Tibial nerve (tissue), 4 donors: ENCODE data around the gene ATP2C1. TPM values are rescaled to one million over a fixed set of nuclear protein-coding genes. Genes with fewer than 3 reads are reported as not detected.

Experiments
- DNase-seq, 2 donors: peaks; one replicate each; pipeline ENCODE4 v3.0.0-alpha.2; 2019; ENCODE audit warnings: low spot score in 2 of 2
- H3K27ac ChIP-seq, 4 donors: fragments of 200-600 bp; sonication (generic) in 3 of 4; one replicate each; pipeline ENCODE4 v1.5.1; 2017 to 2019; ENCODE audit warnings: mild to moderate bottlenecking in 1 of 4
- H3K27me3 ChIP-seq, 2 donors: fragments of 200-600 bp; sonication (generic) in 1 of 2; one replicate each; pipeline versions ENCODE4 v1.5.1 to v1.6.0; 2017 to 2019
- H3K36me3 ChIP-seq, 3 donors: fragments of 200-600 bp; sonication (generic); one replicate each; pipeline ENCODE4 v1.5.1; 2018 to 2019
- H3K4me1 ChIP-seq, 4 donors: fragments of 200-600 bp; sonication (generic) in 3 of 4; one replicate each; pipeline ENCODE4 v1.5.1; 2017 to 2019
- H3K4me3 ChIP-seq, 4 donors: fragments of 200-600 bp; sonication (generic) in 3 of 4; one replicate each; pipeline ENCODE4 v1.5.1; 2017 to 2019; ENCODE audit warnings: mild to moderate bottlenecking in 1 of 4, moderate library complexity in 1 of 4
- H3K9me3 ChIP-seq, 4 donors: fragments of 200-600 bp; sonication (generic) in 3 of 4; one replicate each; pipeline ENCODE4 v1.5.1; 2017 to 2019
- EP300 ChIP-seq, 2 donors: sonication (generic); formaldehyde crosslinking; IDR thresholded peaks; one replicate each; pipeline ENCODE4 v1.6.1; 2017; ENCODE audit warnings: antibody characterized with exemption in 2 of 2, mild to moderate bottlenecking in 1 of 2
- POLR2A ChIP-seq, 2 donors: fragments of 450-650 bp; IDR thresholded peaks; one replicate each; pipeline ENCODE4 v1.6.1; 2017; ENCODE audit warnings: antibody characterized with exemption in 2 of 2, mild to moderate bottlenecking in 2 of 2, moderate library complexity in 2 of 2
- WGBS, 2 donors: methylation state at CpG; one replicate each; pipeline ENCODE4 v1.1.5; 2018; 5-methylcytosine and 5-hydroxymethylcytosine counted together
- total RNA-seq, 4 donors: library from RNA; depleted of rRNA; stranded (reverse); fragments of >200 nt; gene quantifications; one replicate each; pipeline ENCODE4 v1.1.0, GENCODE V29; 2016
- TF ChIP-seq, protein P1 (sequence below), 5 experiments: fragments of 200-600 bp in 3 of 5; fragments of 450-650 bp in 2 of 5; sonication (generic) in 3 of 5; IDR thresholded peaks; one replicate each; pipeline ENCODE4 v1.5.1; 2016 to 2019; ENCODE audit warnings: antibody characterized with exemption in 5 of 5, mild to moderate bottlenecking in 3 of 5, moderate library complexity in 2 of 5

ATP2C1 gene
- total RNA-seq, 4 donors from 2014 or later = 46.2 to 80.4 (median 59.8) TPM

DNA sequence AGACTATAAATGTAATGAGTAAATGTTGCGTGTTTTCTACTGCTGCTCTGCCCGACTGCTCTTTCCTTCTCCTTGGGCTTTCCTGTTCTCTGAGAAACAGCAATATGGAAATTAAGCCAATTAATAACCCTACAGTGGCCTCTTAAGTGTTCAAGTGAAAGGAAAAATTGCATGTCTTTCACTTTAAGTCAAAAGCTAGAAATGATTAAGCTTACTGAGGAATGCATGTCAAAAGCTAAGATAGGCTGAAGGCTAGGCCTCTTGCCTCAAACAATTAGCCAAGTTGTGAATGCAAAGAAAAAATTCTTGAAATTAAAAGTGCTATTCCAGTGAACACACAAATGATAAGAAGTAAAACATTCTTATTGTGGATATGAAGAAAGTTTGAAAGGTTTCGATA is 55.0 kb downstream of the ATP2C1 start:
- Histone ChIP-seq H3K36me3 (peaks cover 0 to 74% (median 0%) of the 10 kb centered on the region in 3 donors), H3K9me3 (peaks cover 0 to 12% (median 2%) of the 10 kb centered on the region in 4 donors), H3K27me3 (no peaks in the 10 kb centered on the region), H3K4me3 (no peak overlapping the region), H3K27ac (no peak overlapping the region), H3K4me1 (no peaks in the 10 kb centered on the region)
- no peak for TF ChIP-seq POLR2A (IDR thresholded peaks at IDR 0.05)
- TF ChIP-seq EP300 (IDR thresholded peaks at IDR 0.05) = no peak
- TF ChIP-seq, protein P1, sequence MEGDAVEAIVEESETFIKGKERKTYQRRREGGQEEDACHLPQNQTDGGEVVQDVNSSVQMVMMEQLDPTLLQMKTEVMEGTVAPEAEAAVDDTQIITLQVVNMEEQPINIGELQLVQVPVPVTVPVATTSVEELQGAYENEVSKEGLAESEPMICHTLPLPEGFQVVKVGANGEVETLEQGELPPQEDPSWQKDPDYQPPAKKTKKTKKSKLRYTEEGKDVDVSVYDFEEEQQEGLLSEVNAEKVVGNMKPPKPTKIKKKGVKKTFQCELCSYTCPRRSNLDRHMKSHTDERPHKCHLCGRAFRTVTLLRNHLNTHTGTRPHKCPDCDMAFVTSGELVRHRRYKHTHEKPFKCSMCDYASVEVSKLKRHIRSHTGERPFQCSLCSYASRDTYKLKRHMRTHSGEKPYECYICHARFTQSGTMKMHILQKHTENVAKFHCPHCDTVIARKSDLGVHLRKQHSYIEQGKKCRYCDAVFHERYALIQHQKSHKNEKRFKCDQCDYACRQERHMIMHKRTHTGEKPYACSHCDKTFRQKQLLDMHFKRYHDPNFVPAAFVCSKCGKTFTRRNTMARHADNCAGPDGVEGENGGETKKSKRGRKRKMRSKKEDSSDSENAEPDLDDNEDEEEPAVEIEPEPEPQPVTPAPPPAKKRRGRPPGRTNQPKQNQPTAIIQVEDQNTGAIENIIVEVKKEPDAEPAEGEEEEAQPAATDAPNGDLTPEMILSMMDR (IDR thresholded peaks at IDR 0.05) = no peak
- no peak for DNase-seq
- WGBS, 2 donors = 93 to 99% methylated on average over 3 of the region's 3 CpGs

DNA sequence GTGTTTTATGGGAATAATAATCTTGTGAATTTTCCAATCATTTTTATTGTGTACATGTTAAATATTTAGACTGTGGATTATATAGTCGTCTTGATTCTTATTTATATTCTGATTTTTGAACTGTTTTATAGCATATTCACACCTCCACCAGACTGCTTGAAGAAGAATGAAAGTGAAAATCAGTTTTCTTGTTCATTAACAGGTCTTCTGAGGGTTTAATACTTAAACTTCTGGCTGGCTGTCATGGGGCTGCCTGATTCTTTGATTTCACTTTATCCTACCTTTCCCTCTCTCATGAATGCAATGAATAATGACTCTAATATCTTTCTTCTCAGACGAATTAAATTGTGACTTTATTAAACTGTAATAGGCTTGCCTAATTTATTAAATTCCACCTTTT is 56.2 kb downstream of the ATP2C1 start:
- Histone ChIP-seq H3K27ac (no peak overlapping the region), H3K27me3 (no peaks in the 10 kb centered on the region), H3K4me1 (no peaks in the 10 kb centered on the region), H3K4me3 (no peak overlapping the region), H3K36me3 (peaks cover 0 to 73% (median 0%) of the 10 kb centered on the region in 3 donors), H3K9me3 (peaks cover 0 to 12% (median 2%) of the 10 kb centered on the region in 4 donors)
- TF ChIP-seq, protein P1 (IDR thresholded peaks at IDR 0.05) = no peak
- TF ChIP-seq EP300 (IDR thresholded peaks at IDR 0.05) = no peak
- no peak for TF ChIP-seq POLR2A (IDR thresholded peaks at IDR 0.05)
- DNase-seq = no peak
- WGBS, 2 donors = 83 to 86% methylated on average over 2 of the region's 2 CpGs

DNA sequence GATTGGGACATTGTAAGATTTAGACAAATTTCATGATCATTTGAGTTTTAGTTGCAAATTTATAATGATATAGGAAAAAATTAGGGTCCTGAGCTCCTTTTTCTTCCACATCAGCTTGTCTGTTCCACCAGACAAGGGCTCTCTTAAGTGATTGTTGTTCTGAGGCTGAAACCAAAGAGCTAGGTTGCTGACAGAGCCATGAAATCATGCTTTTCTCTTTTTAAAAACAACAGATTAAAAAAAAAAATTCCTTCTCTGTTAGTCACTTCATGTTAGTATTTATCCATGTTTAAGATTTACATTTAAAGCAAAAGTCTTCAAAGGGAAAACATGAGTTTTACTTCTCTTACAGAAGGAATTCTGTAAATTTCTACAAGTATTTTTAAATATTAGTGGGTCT is 56.8 kb downstream of the ATP2C1 start:
- no peak overlapping the region for H3K27ac ChIP-seq
- no peaks in the 10 kb centered on the region for H3K4me1 ChIP-seq
- TF ChIP-seq, protein P1 (IDR thresholded peaks at IDR 0.05) = no peak
- TF ChIP-seq POLR2A (IDR thresholded peaks at IDR 0.05) (no peak), EP300 (IDR thresholded peaks at IDR 0.05) (no peak)
- no peak for DNase-seq
- no peak overlapping the region for H3K4me3 ChIP-seq
- H3K27me3 ChIP-seq = no peaks in the 10 kb centered on the region
- peaks cover 0 to 74% (median 0%) of the 10 kb centered on the region in 3 donors for H3K36me3 ChIP-seq
- peaks cover 0 to 12% (median 2%) of the 10 kb centered on the region in 4 donors for H3K9me3 ChIP-seq

DNA sequence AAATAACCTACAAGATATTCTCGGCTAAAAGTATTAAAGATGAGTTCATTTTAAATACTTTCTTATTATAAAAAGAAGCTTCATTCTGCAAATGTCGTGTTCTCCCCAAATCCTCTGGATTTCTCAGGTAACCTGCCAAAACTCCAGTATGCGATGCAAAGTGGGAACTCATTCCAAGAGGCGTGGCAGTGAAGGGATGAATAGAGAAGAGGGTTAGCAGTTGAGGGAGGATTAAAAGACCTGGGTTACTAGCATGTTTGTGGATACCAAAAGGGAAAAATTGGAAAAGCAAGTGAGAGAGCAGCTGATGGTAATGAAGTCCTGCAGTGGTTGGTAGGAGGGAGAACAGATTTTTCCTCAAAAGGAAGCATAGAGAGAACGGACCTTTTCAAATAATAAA is 61.6 kb downstream of the ATP2C1 start:
- no peak for DNase-seq
- Histone ChIP-seq H3K4me1 (no peaks in the 10 kb centered on the region), H3K4me3 (no peak overlapping the region), H3K27me3 (no peaks in the 10 kb centered on the region), H3K36me3 (peaks cover 0 to 68% (median 0%) of the 10 kb centered on the region in 3 donors), H3K27ac (no peak overlapping the region), H3K9me3 (no peaks in the 10 kb centered on the region)
- 85 to 88% methylated on average over 5 of the region's 5 CpGs for WGBS, 2 donors
- no peak for TF ChIP-seq POLR2A (IDR thresholded peaks at IDR 0.05)
- TF ChIP-seq, protein P1 (IDR thresholded peaks at IDR 0.05) = no peak
- no peak for TF ChIP-seq EP300 (IDR thresholded peaks at IDR 0.05)

DNA sequence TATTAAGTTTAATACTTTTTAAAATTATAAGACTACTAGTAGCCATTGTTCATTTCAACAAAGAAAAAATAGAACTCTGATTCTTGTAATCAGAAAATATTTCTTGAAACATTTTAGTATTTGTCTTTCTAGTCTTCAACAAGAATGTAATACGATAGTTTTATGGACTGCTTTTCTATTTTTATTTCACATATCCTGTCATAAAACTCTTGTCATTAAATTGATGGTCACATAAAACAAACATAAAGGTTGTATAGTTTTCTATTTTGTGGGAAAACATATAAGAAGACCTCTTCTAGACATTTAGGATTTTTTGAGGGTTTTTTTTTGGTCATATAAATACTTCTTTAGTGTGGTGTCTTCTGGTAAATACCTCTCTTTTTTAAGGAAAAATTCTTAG is 62.4 kb downstream of the ATP2C1 start:
- TF ChIP-seq POLR2A (IDR thresholded peaks at IDR 0.05) (no peak), EP300 (IDR thresholded peaks at IDR 0.05) (no peak)
- TF ChIP-seq, protein P1 (IDR thresholded peaks at IDR 0.05) = no peak
- WGBS, 2 donors = 70 to 71% methylated on average over 1 of the region's 1 CpG

More for the DNA sequence above, 62.4 kb downstream of the ATP2C1 start:
- no peak for DNase-seq
- H3K4me3 ChIP-seq = no peak overlapping the region
- no peaks in the 10 kb centered on the region for H3K4me1 ChIP-seq
- no peaks in the 10 kb centered on the region for H3K9me3 ChIP-seq
- no peaks in the 10 kb centered on the region for H3K27me3 ChIP-seq
- peaks cover 0 to 70% (median 0%) of the 10 kb centered on the region in 3 donors for H3K36me3 ChIP-seq
- no peak overlapping the region for H3K27ac ChIP-seq
